Stimulated activated CD4-positive, alpha-beta T cell treated with anti-CD3 and anti-CD28 coated beads, Interleukin-1b, Interleukin-23, amount 100 ng/mL, for 1 hour (primary cell): Measurements from ENCODE around the gene OR2A25.
"Not testable (repeated sequence)": the region's sequence is repeated elsewhere in the genome, so short reads cannot be mapped to it uniquely, and the experiment has no call there.

Experiments
- DNase-seq, 2 donors: peaks; one replicate each; pipeline ENCODE4 v3.0.0-alpha.2; 2020; ENCODE audit warnings: low read depth in 2 of 2

OR2A25 gene, protein sequence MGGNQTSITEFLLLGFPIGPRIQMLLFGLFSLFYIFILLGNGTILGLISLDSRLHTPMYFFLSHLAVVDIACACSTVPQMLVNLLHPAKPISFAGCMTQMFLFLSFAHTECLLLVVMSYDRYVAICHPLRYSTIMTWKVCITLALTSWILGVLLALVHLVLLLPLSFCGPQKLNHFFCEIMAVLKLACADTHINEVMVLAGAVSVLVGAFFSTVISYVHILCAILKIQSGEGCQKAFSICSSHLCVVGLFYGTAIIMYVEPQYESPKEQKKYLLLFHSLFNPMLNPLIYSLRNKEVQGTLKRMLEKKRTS

DNA sequence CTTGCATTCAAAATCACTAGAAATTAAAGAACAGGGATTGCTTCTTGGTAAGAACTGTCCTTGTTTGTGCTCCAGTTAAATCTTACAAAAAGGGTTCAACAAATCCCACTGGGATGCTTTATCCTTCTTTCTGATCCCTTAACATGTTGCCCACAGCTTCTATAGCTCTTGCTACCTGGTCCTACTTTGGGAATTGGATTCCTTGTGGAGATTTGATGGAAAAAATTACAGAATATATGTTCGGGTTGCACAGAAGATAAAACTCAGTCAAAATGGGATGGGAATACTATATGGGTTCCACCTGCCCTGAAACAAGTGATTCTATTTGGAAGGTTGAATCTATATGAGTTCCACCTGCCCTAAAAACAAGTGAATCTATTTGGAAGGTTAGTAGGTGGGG, at the start of gene OR2A25:
OR2A25 (plus strand) TSS at position 301 of the 400 bp plus-strand sequence. CDS start 4,409 bp downstream, outside the sequence.
- DNase-seq, result no peak

DNA sequence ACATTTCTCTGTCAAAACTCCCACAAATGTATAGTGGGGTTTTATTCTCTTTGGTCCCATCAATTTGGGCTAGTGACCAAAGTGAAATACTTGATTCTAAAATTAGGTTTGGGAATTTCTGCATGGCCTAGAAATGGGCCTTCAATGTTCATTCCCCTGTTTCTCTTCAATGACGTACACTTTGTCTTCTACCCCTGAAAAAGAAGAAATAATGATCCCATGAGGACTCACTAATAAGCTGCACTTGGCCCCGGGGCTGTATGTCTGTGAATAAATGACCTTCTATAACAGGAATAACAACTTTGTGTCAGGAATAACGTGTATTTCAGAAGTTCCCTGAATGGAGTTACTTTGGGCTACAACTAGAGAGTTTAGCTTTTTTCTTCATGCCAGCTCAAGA, 49.3 kb upstream of the OR2A25 start:
- no peak for DNase-seq

DNA sequence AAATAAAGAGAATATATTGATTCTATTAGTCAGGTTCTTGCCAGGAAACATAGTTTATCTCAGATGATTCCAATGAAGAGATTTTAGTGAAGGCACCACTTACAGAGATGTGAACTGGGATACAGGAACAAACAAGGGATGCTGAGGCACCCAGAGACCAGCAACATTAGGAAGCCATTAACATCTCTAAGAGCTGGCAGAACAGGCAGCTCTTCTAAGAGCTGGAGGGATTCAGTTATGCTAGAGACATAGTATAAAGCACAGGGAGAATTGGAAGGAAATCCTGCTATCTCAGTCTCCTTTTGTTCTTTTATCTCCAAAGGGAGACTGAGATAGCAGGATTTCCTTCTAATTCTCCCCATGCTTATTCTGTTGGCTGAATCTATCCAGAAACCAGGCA, 47.4 kb upstream of the OR2A25 start:
- no peak for DNase-seq

DNA sequence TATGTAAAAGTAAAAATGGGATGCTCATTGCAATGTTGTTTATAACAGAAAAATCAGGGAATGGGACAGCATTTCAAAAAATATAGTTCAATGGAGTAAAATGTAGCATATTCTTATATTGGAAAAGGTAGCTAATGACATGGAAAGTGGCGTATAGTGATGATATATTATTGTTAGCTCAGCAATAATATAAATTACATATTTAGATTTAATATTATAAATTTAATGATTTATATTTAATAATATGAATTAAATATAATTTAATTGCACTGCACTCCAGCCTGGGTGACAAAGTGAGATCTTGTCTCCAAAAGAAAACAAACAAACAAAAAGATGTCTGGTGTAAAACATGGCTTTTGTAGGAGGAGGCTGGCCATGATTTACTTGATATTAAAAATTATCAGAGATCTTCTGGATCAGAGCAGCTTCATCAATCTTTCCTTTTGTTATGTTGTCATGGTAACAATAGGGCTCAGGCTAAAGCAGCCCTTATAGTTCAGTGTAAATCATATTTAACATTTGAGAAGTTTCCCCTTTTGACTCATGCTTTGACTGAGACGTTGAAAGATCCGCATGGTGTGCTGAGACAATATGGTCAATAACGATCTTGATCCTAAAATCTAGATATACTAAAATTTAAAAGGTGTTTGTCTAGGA, 46.3 kb upstream of the OR2A25 start:
- DNase-seq, result no peak

DNA sequence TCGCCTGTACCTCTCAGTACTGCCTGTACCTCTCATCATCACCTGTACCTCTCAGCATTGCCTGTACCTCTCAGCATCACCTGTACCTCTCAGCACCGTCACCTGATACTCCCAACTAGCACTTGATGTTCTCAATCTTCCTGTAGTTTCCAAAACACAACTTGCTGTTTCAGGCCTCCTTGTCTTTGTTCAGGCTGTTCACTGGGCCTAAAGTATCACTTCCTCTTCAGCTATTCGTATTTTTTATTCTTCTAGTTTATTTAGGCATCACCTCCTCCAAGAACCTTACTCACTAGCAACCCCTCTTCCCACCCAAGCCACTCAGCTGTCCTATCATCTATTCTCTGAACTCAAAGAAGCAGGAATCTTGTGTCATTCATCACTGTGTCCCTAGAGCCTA, 45.4 kb upstream of the OR2A25 start:
- DNase-seq, result no peak

DNA sequence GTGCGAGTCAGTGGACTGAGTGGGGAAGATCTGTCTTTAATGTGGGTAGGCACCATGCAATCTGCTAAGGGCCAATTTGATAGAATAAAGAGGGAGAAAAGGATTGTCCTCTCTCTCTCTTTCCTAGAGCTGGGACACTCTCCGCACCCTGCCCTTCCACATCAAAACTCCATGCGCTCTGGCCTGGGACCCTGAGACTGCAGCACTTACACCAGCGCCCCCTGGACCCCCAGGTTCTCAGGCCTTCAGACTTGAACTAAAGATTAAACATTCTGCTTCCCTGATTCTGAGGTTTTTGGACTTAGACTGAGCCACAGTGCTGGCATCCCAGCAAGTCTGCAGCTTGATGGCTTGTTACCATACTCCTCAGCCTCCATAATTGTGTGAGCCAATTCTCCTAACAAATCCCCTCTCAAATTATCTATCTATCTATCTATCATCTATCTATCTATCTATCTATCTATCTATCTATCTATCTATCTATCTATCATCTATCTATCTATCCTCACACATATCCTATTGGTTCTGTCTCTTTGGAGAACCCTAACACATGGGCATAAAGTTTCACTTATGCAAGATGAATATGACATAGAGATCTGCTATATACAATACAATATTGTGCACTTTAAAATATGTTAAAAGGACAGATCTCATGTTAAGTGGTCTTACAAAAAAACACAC, 43.3 kb upstream of the OR2A25 start:
- DNase-seq, result no peak

DNA sequence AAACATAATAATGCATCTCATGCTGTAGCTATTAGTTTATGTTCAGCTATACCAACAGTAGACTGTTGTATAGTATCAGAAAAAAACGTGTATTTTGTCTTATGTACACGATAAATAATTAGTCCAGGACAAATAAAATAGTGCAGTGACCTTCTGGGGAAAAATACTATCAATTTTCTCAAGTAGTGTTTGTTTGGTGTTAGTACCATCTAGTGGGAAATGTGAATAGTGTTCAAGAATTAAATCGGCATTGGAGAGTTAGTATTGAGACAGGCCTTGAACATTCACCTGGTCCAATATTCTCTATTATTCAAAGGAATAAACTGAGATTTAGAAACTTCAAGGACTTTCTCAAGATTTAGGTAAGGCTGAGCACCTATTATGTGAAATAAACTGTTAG, 42.5 kb upstream of the OR2A25 start:
- no peak for DNase-seq

DNA sequence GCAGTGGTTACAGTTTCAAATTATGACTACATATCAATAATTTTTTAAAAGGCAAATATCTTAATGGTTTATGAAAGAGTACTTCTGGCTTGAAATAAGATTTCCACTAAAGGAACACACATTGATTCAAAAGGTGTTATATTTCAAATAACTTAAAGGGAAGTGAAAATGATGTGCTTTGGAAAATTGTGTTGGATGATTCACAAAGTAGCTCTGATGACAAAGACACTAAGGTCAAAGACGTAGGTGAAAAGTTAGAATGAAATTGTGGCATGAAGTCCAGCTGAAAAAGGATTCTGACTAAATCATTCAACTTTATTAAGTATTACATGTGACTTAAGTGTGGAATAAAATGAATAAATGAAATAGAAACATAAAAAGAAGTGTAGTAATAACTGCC, 41.6 kb upstream of the OR2A25 start:
- DNase-seq, result no peak

DNA sequence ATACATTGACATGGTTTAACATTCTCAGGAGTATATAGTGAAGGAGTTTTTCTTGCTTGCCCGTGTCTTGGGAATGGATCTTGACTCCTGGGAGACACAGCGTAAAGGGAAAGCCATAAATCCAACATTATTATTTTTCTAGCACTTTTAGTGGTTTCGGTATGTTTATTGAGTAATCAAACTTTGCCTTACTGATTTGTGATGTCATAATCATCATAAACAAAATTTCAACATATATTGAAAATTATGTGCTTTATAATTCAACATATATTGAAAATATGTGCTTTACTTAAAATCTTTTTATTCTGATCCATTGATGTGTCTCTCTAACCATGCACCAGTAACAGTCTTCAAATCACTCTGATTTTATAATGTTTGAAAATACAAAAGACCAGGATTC, 41.1 kb upstream of the OR2A25 start:
- no peak for DNase-seq

DNA sequence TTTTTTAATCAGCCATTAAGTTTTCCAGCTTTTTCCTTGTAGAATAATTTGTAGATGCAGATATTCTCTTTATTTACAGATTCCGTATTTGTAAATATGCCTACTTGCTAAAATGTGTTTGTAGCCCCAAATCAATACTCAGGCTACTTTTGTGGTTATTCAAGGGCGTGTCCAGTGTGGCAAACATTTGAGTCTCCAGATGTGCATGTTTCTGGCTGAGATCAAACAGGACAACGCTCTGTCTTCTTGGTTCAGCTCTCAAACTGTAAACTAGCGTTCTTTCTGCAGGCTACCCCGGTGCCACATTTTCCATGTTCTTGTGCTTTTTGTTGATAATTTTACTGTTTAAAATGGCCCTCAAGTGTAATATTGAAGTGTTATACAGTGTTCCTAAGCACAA, 37.1 kb upstream of the OR2A25 start:
- DNase-seq, result no peak

DNA sequence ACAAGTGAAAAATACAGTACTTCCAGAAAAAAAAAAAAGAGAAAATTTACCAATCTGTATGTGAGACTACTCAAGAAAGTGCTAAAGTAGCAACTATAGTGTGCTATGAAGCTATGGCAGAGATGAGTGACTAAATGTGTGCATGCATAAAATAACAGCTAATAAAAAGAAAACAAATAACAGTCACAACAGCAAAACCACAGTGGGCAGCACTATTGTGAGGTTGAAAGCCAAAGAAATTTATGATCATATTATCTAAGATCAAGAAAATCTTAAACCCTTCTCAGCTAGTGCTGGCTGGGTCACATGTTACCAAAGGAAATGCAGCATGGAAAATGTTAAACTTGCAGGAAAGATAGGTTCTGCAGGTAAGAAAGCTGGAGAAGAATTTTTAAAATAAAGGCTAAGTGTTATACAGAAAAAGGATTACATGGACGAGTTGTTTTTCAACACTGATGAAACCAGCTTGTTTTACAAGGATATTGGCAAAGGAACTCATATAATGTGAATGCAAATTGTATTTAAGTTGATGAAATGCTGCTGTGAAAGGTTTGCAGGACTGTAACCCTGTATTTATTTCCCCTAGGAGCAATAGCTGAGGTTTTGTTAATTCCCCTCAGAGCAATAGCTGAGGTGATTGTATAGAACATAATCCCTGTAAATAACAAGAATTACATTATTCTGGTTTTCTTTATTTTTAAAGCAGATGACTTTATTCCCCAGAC, 36.5 kb upstream of the OR2A25 start:
- no peak for DNase-seq

DNA sequence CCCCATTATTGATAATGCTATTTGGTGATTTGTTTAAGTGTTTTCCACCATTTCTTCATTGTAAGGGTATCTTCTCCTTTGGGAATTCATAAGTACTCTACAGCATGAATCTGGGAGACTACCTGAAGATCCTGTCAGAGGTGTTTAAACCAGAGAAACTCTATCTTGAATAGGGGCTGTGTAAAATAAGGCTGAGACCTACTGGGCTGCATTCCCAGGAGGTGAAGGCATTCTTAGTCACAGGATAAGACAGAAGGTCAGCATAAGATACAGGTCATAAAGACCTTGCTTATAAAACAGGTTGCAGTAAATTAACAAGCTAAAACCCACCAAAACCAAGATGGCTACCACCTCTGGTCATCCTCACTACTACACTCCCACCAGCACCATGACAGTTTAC, 34.2 kb upstream of the OR2A25 start:
- DNase-seq, result no peak

DNA sequence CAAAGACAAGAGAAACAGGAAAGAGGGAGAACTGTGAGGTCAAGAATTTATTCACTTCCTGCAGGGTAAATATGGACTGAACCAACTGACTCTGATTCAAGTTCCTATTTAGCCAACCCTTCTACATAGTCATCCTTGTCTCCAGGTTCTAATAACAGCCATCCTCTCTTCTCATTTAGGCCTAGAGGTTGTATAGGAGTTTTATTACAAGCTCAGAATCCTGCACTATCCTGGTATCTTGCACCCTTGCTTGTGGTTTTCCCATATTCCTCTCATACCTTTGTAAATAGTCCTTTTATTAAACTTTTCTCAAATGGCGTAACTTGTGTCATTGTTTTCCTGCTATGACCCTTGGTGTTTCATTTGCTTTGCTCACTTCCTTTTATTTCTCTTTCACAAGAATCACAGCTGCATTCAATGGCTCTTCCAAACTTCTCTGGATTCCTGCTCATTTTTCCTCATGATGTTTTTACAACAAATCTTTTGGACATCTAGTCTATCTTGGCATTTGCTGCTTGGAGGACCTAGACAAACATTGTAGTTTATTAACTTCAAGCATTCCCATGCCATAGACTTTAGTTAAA, 33.2 kb upstream of the OR2A25 start:
- no peak for DNase-seq

DNA sequence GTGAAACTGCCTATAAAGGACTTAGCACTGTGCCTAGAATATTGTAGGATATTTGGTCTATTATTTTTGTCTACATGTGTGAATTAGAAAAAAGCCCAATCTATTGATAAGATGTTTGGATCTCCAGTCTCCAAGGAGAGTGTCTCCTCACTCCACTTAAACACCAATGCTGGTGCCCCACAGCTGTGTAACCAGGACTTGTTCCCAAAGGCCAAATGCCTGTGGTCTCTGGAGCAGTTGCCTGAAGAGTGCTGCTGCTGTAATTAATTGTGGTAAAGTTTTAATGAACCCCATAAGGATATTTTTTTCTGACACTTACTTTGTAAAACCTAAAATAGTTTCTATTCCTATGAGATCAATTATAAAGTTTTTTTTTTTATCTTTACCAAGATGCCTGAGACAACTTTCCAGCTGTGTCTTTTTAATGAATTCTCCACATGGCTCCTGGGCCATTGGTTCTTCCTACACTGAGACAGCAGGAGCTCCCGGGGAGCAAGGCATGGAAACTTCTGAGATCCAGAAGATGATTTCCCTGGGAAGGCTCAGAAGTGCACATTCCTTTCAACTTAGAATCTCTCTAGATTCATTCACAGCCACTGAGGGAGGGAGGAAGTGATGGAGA, 32.1 kb upstream of the OR2A25 start:
- DNase-seq, result no peak

DNA sequence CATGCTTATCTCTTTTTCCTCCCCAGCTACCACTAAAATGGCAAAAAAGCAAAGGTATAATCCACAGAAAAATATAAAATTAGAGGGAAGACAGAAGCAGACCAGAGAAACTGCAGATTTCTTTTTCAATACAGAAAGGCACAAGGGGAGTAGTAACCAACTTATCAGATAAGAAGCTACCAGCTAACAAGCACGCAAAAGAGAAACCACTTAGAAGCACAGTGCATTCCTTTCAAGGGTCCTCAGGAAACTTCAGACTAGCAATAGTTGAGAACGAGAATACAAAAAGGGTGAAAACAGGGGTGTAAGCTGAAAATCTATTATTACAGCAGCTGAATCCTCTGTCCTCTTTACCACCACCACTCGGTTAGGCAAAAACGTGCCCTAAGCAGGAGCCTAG, 30.7 kb upstream of the OR2A25 start:
- DNase-seq, result no peak

DNA sequence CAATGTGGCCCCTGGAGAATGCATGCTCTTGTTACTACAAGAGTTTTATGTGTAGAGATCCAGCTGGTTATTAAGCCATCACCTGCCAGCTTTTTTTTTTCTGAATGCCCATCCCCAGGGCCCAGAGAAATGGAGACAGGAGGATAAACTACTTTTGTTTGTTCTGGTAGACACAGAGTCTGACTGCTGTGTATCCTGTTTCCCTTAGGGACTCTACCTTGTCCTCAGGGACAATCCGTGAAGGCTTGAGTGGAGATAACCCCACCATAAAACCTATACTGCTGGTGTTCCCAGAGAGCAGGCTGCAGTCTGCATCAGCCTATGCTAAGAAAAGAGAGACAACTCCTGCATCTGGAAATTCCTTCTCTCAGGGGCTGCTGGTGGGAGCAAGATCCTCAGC, 21.0 kb upstream of the OR2A25 start, which contains the start of gene OR2A5:
OR2A5 (plus strand) TSS at position 301 of the 400 bp plus-strand sequence. CDS start 1,454 bp downstream, outside the sequence.
- DNase-seq, result no peak

DNA sequence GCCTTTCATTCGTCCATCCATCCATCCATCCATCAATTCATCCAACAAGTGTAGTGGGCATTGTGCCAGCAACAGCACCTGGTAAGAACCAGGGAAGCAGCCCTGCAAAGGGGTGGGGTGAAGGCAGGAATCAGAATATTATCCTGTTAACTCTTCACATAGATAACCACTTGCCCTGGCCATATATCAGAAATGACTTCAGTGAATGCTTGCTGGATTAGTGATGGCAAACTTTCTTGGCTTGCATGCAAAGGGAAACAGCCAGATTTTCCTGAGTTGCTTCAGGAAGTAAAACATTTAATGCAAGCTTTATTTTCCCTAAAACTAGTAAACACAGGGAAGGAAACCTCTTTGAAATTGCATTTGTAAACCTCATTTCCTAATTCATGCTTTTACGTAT, 20.1 kb upstream of the OR2A25 start:
- no peak for DNase-seq

DNA sequence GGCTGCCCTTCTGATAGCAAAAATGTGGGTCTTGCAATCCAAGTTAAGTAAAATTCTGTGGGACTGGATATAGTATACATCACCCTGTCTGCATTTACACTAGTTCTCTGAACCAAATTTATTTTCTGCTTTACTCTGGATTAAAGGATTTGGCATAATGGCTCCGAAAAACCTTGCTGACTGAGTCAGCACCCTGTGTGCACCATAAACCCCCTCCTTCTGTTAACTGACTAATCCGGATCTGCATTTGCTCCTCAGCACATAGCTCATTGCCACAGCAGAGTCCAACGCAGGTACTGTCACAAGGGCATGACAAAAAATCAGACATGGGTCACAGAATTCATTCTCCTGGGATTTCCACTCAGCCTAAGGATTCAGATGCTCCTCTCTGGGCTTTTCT, 19.5 kb upstream of the OR2A25 start:
- DNase-seq, result no peak

DNA sequence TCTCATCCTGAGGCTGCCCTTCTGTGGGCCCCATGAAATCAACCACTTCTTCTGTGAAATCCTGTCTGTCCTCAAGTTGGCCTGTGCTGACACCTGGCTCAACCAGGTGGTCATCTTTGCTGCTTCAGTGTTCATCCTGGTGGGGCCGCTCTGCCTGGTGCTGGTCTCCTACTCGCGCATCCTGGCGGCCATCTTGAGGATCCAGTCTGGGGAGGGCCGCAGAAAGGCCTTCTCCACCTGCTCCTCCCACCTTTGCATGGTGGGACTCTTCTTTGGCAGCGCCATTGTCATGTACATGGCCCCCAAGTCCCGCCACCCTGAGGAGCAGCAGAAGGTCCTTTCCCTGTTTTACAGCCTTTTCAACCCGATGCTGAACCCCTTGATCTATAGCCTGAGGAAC, 18.7 kb upstream of the OR2A25 start:
- DNase-seq, result not testable (repeated sequence)

DNA sequence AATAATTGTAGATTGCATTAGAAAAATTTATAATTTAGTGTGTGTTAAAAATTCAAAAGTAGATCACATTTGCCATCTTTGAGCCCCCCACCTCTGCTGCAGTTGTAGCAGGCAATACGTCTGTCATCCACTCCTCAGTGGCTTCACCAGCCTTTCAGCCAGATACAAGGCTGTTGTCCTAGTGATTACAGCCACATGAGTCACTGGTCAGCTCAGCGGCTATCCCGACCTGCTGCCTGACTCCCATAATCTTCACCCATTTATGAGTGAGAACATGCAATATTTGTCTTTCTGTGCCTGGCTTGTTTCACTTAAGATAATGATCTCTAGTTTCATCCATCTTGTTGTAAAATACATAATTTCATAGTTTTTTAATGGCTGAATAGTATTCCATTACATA, 11.7 kb upstream of the OR2A25 start:
- DNase-seq, result no peak

DNA sequence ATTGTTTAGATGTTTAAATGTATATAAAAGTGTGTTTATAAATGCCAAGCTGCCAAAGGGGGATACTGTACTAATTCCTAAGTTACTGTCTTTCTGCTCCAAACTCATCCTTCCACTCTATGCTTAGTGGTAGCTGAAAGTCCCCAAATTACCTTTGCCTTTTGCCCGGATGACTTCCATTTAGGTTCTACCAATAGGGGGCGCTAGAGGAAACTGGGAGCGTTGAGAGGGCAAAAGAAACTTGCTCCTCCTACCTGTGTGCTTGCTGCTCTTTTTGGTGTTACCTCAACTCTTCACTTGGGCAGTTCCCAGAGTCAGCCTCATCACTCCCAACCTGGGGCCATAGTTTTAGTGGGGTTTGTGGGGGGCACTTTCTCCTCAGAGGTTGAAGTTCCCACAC, 5.9 kb upstream of the OR2A25 start:
- DNase-seq, result no peak
